HFF-Myc (cell line): ENCODE results near the gene TUBA1C.
A peak's percentile ranks its signal among the peaks of the same experiment; 100 is the strongest.
"Not testable (repeated sequence)": the region's sequence is repeated elsewhere in the genome, so short reads cannot be mapped to it uniquely, and the experiment has no call there.

Experiments
- DNase-seq: peaks from one replicate; pipeline ENCODE4 v3.0.0-alpha.2; 2011; ENCODE audit warnings: low read depth; ENCODE audit errors: extremely low read depth
- H3K4me3 ChIP-seq: replicated peaks from 2 replicates; pipeline ENCODE4 v1.5.1; 2011; ENCODE audit warnings: low read depth, mild to moderate bottlenecking, control low read depth, low read length
- TF ChIP-seq, protein P1 (sequence below): IDR thresholded peaks from 2 replicates; pipeline ENCODE4 v1.5.1; 2012; ENCODE audit warnings: mild to moderate bottlenecking, low read depth, low read length, control low read depth; ENCODE audit errors: missing control alignments

Gene TUBA1C

DNA sequence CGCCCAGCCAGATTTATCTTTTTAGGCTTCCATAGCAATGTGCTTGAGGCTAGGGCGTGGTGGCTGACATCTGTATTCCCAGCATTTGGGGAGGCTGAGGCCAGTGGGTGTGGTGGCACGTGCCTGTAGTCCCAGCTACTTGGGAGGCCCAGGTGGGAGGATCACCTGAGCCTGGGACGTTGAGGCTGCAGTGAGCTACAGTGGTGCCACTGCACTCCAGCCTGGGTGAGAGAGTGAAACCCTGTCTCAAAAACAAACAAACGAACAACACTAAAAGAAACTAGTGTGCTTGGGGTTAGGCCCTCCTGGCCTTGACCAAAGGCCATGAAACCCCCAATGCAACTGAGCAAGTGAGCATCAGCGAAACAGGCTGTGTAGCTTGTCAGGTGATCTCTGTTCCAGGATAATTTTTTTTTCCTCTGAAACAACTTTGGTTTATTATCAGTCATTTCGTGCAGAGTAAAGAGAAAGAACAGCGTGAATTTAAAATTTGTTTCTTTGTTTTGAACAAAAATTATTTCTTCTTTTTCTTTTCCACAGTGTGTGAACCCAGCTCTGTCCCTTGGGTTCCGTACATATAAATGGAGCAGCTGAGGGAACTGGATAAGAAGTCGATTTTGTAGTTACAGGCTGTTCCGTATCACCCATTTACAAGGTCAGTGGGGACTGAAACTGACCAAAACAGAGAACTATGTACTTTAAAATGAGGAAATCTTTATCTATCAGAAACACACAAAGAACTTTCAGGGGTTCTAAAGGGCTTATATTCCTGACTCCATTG lies 8.8 kb upstream of the TUBA1C start:
- no peak for DNase-seq
- H3K4me3 ChIP-seq: no peak overlapping the region
- TF ChIP-seq, protein P1, sequence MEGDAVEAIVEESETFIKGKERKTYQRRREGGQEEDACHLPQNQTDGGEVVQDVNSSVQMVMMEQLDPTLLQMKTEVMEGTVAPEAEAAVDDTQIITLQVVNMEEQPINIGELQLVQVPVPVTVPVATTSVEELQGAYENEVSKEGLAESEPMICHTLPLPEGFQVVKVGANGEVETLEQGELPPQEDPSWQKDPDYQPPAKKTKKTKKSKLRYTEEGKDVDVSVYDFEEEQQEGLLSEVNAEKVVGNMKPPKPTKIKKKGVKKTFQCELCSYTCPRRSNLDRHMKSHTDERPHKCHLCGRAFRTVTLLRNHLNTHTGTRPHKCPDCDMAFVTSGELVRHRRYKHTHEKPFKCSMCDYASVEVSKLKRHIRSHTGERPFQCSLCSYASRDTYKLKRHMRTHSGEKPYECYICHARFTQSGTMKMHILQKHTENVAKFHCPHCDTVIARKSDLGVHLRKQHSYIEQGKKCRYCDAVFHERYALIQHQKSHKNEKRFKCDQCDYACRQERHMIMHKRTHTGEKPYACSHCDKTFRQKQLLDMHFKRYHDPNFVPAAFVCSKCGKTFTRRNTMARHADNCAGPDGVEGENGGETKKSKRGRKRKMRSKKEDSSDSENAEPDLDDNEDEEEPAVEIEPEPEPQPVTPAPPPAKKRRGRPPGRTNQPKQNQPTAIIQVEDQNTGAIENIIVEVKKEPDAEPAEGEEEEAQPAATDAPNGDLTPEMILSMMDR: no peak

DNA sequence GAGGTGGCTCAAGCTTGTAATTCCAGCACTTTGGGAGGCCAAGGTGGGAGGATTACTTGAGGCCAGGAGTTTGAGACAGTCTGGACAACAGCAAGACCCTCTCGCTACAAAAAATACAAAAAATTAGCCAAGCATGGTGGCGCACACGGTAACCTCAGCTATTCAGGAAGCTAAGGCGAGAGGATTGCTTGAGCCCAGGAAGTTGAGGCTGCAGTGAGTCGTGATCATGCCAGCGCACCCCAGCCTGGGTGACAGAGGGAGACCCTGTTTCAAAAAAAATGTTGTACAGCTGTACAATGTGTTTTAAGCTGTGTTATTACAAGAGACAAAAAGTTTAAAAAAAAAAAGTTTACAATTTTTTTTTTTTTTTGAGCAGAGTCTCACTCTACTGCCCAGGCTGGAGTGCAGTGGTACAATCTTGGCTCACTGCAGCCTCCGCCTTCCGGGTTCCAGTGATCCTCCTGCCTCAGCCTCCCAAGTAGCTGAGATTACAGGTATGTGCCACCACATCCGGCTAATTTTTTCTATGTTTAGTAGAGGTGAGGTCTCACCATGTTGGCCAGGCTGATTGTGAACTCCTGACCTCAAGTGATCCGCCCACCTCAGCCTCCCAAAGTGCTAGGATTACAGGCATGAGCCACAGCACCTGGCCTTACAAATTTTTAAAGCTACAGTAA lies 7.2 kb upstream of the TUBA1C start:
- H3K4me3 ChIP-seq, DNase-seq: not testable (repeated sequence)

DNA sequence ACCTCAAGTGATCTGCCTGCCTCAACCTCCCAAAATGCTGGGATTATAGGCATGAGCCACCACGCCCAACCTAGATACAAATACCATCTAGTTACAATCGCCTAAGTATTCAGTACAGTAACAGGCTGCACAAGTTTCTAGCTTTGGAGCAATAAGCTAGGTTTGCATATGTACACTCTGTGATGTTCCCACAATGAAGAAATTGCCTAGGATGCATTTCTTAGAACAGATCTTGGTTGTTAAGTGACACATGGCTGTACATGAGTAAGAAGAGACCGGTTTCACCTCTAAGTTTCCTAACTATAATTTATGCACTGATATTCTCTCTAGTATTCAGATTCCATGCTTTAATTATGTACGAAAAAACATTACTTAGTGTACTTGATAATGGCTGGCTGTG lies 5.4 kb upstream of the TUBA1C start:
- no peak for DNase-seq
- TF ChIP-seq, protein P1: no peak
- H3K4me3 ChIP-seq: no peak overlapping the region

DNA sequence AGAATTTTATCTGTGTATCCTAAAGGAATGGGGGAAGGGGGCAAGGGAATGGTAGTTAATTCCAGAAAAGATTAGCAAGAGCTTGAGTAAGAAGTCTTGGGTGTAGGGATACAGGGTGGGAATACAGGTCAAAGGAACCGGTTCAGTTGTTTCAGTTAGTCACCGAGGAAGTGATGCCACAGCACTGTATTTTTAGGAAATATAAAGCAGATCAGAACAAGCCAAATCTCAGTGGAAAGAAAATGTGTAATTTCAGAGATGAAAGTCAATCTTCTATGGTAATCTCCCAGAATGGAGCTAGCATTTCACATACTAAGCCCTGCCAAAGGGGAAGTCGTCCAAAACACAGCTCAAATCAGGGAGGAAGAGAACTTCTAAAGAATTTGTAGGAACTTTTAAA lies 4.7 kb upstream of the TUBA1C start:
- no peak overlapping the region for H3K4me3 ChIP-seq
- no peak for DNase-seq
- TF ChIP-seq, protein P1: no peak

DNA sequence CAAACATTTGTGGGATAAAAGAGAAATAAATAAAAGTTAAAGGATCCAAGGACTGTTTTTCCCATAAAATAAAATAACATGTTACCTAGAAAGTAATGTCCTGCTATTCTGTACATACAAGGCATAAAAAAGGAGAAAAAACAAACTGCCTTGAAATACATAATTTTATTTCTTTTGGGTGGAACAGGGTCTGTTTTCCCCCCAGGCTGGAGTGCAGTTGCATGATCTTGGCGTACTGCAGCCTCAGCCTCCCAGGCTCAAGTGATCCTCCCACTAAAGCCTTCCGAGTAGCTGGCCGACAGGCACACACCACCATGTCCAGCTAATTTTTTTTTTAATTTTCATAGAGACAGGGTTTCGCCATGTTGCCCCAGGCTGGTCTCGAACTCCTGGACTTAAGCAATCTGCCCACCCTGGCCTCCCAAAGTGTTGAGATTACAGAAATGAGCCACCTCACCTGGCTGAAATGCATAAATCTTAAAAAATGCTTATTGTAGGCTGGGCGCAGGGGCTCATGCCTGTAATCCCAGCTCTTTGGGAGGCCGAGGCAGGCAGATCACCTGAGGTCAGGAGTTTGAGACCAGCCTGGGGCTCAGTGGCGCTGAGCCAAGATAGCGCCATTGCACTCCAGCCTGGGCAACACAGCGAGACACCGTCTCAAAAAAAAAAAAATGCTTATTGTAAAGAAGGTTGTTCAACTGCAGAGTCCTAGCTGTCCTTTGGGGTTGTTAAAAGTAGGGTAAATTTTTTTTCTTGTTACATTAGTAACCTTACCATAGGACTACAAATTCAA lies 4.1 kb upstream of the TUBA1C start:
- TF ChIP-seq, protein P1: no peak

DNA sequence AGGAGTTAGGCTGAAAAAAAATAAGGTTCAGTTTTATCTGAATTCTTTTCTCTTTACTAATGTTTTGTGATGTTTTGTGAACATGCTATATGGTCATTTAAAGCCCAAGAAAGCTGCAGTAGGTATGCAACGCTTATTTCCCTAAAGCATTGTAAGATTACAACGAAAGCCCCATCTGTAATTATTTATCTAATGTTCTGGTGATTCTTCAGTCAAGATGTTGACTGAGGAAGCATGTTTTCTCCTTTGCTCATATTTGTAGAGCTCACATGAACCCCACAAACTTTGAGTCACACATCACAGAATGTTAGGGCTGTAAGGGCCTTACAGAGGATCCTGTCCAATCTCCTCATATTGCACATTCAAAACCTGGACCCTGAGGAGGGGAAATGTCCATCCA lies 3.2 kb upstream of the TUBA1C start:
- H3K4me3 ChIP-seq: no peak overlapping the region

More for the DNA sequence above, 4.1 kb upstream of the TUBA1C start:
- H3K4me3 ChIP-seq: no peak overlapping the region
- no peak for DNase-seq

DNA sequence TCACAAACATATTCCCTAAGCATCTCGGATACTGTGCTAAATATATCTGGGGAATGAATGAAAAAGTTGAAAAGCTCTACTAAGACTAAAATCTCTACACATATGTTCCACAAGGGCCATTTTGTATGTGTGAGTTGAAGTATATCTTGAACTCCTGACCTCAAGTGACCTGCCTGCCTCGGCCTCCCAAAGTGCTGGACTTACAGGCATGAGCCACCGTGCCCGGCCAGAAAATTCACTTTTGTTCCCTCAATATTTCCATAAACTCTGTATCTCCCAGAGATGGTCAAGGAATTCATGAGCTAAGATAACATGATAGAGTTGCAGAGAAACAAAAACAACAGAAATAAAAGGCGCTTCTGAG lies 1.5 kb upstream of the TUBA1C start:
- no peak for DNase-seq
- TF ChIP-seq, protein P1: no peak
- peak overlapping the region; percentile 90 for H3K4me3 ChIP-seq

More for the DNA sequence above, 3.2 kb upstream of the TUBA1C start:
- DNase-seq: no peak
- TF ChIP-seq, protein P1: no peak
